NCI-H345 (cell line): ENCODE data around the gene OR1I1.

Source experiments
- DNase-seq: peaks from one replicate; lab custom pipeline; 2025; lab: John Stamatoyannopoulos, UW

The OR1I1 gene

DNA sequence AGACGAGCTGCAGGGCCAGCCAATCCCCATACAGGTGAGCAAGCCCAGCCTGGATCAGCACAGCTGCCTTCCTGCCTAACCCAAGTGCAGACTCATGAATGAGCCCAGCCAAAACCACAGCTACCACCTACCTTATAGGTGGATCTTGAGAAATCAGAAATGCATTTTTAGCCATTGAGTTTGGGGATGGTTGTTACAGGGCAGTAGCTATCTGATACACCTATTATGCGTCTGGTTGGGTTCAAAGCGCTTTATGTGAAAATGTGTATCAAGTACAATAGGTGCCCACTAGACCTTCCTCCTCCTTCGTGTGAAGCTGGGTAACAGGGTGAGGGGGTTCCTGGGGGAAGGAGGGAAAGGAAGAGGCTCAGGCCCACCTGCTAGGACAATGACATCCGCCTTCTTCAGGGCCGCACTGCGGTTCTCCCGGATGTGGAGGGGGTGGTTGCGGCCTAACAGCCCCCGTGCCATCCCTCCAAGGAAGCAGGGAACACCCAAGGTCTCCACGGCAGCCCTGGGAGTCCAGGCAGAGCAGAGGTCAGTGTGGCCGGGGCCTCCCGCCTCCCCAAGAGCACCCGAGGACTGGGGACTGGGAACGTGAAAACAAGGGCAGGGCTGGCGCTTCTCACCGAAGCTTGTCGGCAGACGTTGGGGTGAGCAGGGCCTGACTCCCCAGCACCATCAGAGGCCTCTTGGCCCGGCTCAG, 36.9 kb downstream of the OR1I1 start:
- DNase-seq = no peak

DNA sequence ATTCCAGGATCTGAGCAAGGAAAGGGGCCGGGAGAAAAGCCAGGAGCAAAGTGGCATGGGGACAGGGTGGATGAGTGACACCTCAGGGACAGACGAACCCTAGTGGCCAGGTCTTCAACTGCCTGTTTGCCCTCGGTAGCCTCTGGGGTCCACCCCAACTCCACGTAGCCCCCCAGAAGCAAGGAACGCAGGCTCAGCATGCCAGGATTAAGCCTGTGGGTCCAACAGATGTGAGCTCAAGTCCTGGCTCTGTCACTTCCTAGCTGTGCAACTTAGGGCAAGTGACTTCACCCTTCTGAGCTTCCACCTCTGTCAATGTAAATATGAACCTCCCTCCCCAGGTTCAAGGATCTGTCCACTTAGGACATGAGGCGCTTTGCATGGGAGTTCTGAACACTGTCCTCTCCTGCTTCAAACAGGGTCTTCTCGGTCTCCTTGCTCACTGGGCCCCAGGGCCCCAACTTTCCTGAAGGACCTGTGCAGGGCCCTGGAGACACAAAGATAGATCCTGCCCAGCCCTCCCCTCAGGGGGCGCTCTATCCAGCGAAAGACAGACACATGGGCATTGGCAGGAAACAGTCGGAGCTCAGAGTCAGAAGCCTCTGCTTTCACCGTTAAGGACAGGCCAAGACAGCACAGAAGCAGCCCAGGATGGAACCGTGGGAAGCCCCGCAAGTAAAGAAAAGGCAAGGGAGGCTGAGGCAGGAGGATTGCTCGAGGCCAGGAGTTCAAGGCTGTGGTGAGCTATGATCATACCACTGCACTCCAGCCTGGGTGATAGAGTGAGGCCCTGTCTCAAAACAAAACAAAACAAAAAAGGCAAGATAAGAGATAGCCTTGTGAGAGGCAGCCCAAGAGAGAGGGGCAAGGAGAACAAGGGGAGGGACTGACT, 38.4 kb downstream of the OR1I1 start:
- DNase-seq = no peak

DNA sequence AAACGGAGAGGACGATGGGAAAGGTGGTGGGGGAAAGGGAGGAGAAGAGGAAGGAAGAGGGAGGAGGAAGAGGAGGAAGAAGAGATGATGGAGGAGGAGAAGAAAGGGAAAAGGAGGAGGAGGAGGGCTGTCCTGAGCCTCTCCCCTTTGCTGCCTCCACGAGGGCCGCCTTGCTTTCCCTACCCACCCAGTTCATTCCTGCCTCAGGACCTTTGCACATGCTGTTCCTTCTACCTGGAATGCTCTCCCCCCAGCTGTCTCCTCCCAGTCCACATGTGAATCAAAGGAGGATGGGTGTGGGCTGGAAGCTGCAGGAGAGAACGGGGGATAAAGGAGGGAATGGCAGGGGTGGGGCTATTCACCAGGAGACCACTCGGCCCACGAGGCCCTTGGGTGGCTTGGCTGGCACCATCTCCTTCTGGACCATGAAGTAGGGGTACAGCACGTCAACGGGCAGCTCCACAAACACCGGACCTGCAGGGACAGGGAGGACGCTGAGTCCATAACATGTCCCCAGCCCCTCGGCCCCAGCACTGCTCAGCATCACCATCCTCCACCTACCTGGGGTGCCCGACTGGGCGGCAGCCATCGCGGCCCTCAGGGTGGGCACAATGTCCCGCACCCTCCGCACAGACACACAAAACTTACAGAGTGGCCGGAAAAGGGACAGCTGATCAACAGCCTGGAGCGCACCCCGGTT, 40.5 kb downstream of the OR1I1 start:
- no peak for DNase-seq

DNA sequence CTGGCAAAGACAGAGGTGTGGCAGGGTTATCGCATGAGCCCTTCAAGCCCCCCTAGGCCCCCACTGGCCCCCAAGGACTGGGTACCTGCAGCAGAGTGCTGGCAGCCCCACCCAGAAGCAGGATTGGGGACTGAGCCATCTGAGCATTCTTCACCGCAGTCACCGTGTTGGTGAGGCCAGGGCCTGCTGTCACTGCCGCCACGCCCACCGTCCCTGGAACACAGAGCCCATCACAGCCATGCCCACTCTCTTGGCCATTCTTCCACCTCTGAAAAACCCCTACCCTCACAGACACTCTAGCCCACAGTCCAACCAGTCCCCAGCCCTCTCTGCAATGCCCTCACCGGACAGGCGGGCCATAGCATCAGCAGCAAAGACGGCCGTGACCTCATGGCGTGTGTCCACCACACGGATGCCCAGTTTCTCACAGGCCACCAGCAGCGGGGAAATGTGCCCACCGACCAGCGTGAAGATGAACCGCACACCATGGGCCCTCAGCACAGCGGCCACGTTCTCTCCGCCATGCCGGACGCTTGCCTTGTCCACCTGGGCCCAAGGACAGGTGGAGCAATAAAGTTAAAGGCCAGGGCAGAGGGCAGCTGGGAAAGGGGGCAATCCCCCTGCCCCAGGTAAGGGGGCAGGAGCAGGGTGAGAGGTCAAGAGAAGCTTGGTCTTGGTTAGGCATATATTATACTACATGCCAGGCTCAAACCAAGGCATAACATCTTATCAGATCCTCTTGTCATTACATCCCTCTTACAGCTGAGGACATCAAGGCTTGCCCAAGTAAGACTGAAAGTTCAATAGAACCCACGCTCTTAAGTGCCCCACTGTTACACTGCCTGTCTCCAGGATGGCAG, 41.2 kb downstream of the OR1I1 start:
- no peak for DNase-seq

- peak; percentile 24 for DNase-seq
Observed at GRCh38 chr19:15123900-15124299, 41.9 kb downstream of the OR1I1 start.

DNA sequence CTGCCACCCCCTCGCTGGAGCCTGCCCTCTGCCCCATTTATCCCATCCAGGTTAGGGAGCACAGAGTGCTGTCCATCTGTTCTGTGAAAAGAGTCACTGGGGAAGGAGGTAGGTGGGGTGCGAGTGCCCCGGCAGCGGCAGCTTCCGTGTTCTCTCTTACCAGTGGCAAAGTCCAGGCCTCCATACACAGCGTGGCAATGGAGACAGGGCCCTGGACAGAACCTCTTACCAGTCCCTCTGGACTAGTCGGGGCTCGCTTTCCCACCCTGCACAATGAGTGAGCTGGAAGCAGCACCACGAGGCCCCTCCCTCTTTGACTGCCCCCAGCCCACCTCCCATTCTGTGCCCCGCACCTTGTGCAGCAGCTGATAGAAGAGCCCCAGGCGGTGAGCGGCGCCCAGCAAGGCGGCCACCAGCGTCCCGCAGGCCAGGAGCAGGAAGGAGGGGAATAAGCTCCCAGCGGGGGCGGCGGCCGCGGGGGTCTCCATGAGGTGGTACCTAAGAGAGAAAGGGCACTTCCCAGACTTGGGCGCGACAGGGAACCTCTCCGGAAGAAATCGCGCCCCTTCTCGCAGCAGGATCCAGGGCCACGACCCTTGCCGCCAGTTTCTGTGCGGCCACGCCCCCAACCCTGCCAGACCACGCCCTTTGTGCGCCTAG, 42.7 kb downstream of the OR1I1 start:
- peak; percentile 15 for DNase-seq

- peak; percentile 96 for DNase-seq
Observed at GRCh38 chr19:15125232-15126067, 43.4 kb downstream of the OR1I1 start.

GRCh38 chr19:15126131-15126910, 44.3 kb downstream of the OR1I1 start:
- DNase-seq = no peak

DNA sequence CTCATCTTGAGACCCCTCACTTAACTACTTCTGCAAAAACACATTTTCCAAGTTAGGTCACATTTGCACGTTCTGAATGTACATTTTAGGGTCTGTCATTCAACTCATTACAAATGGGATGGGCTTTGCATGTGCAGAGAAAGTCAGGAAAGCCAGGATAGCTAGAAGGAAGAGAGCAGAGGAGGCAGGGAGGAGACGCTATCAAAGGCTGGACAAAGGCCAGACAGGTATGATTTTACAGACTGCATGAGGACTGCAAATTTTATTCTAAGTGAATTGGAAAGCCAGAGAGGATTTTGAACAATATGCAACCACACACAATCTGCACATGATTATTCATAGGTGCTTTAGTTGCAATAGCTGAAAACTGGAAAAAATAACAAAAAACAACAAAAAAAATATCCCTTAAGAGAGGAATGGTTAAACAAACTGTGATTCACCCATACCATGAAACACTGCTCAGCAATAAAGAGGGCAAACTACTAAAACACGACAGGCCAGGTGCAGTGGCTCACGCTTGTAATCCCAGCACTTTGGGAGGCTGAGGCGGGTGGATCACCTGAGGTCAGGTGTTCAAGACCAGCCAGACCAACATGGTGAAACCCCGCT, 46.3 kb downstream of the OR1I1 start:
- DNase-seq = no peak

DNA sequence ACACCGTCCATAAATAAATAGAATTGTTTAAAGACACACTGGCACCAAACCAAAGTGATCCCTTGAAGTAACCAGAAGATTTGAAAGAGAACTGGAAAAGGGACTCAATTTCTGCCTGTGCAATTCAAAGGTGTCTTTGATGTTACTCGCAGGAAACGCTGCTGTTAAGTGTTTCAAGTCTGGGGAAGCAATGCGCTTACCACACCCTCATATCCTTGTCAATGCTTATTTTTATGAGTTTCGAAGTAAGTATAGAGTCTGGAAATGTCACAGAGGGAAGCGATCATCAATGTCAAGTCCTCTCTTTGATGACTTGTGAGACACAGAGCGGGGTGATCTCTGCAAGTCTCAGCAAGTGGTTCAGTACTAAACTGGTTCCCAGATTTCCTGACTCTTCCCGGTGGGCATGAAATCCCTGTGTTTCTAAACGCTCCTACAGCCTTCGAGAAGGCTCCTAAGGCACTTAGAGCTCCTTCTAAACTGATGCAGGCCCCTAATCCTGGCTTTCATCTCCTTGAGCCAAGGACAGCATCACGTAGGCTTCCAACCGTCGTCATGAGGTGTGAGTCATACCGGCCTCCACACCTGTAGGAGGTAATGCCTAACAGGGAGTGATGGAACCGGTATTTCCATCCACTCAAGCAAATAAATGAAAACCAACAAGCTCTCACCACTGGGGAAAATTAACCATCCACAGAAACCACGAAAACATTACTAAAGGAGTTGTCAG, 48.0 kb downstream of the OR1I1 start:
- no peak for DNase-seq

DNA sequence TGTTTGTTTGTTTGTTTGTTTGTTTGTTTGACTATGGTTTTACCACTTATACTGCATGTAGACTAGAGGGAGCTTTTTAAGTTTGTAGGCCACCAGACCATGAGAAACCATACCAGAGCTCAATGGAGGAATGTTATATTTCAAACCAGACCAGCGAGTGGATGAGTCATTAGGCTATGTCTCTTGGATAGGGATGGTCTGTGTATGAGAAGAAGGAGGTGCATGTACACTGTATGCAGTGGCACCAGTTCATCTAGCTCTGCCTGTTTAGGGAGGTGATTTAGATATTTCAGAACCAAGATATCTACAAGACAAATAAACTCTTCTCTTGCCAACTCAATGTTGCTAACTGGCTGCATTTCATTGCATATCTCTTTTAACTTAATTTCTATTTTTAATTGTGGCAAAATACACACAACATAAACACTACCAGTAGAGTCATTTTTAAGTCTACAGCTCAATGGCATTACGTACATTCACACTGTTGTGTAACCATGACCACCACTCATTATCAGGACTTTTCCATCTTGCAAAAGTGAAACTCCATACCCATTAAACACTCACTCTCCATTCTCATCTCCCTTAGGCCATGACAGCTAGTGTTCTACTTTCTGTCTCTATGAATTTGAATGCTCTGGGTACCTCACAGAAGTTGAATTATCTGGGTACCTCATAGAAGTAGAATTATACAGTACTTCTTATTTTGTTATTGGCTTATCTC, 54.4 kb downstream of the OR1I1 start:
- DNase-seq = no peak

- DNase-seq = no peak
Observed at GRCh38 chr19:15137777-15138176, 55.8 kb downstream of the OR1I1 start.

DNA sequence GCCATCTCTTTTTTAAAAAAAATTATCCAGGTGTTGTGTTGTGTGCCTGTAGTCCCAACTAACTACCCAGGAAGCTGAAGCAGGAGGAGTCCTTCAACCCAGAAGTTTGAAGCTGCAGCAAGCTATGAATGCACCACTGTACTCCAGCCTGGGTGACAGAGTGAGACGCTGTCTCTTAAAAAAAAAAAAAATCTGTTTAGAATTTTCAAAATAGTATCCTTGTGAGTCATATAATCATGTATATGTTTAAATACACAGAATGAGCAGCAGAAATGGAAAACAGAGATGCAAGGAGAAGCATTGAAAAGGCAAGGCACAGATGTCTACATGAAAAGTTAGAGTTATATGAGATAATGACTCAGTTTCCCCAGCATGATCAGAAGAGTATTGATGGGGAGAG, 56.4 kb downstream of the OR1I1 start:
- DNase-seq = no peak

DNA sequence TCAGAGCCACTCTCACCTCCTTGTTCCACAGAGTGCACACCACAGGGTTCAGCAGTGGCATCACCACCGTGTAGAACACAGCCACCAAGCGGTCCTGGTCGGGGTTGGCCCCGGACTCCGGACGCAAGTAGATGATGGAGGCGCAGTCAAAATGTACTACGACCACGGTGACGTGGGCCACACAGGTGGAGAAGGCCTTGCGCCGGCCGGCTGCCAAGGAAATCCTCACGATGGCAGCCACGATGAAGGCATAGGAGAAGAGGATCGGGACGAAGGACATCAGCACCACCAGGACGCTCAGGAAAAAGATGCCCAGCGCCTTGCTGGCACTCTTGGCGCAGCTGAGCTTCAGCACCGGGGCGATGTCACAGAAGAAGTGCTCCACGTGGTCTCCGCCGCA, 59.1 kb downstream of the OR1I1 start:
- DNase-seq = no peak

DNA sequence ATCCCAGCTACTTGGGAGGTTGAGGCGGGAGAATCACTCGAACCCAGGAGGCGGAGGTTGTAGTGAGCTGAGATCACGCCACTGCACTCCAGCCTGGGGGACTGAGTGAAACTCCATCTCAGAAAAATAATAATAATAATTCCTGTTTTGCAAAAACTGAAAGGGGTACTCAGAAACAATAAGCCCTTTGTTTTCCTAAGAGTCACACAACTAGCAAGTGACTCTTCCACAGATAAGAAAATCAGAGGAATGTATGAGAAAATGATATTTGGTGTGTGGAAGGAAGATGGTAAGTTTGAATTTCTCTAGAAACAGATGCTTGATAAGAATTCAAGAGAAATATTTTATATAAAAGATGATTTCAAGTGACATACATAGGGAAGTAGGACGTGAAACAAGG, 60.3 kb downstream of the OR1I1 start:
- DNase-seq = no peak
